ENCODE results near the gene ADGRG4. TPM values are rescaled to one million over a fixed set of nuclear protein-coding genes. Genes with fewer than 3 reads are reported as not detected.

The ADGRG4 gene
- total RNA-seq, 2 experiments from 2014 or later, result not detected

DNA sequence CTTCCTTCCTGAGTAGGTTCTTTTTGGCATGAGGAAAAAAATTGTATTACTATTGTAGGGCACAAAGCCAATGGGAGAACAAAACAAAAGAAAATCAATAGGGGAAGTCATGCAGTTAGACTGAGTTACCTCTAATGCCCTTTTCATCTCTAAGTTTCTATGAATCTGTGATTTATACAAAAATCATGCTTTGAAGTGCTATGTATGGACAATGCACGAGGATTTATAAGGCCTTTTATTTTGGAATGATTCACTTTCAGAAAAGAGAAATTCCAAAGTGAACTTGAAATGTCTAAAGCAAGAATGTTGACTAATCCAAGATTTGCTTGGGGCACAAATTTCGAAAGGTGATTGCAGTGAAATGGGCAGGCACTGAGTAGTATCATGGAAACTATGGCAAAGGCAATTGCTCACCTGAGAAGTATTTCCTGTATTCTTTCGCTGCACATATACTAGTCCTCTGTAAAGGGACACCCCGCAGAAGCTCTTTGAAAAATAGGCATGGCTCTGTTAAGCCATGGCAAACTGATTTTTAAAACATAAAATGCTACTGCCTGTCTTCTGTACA is 52.8 kb downstream of the ADGRG4 start:
- H3K4me3 Mint-ChIP-seq, result no peak overlapping the region
- no peak for DNase-seq
- no peaks in the 10 kb centered on the region for H3K36me3 Mint-ChIP-seq (ENCODE audit: low read depth)
- no peaks in the 10 kb centered on the region for H3K4me1 Mint-ChIP-seq
- CTCF ChIA-PET, result no interaction called here
- no peaks in the 10 kb centered on the region for H3K9me3 Mint-ChIP-seq
- no peak overlapping the region for H3K27ac Mint-ChIP-seq
- POLR2A ChIA-PET, result no interaction called here
- no peaks in the 10 kb centered on the region for H3K27me3 Mint-ChIP-seq

DNA sequence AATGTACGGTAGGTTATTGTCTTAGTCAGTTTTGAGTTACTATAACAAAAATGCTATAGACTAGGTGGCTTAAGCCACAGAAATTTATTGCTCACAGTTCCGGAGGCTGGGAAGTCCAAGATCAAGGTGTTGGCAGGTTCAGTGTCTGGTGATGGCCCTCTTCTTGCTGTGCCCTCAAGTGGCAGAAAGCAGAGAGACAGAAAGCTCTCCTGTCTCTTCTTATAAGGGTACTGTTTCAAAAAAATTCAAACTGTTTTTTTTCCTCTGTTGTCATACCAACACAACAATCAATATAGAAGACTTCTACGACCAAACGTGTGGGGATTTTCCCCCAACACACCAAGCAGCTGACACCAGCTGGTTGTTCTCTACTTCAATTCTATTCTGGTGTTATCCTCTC is 53.4 kb downstream of the ADGRG4 start:
- POLR2A ChIA-PET, result no interaction called here

DNA sequence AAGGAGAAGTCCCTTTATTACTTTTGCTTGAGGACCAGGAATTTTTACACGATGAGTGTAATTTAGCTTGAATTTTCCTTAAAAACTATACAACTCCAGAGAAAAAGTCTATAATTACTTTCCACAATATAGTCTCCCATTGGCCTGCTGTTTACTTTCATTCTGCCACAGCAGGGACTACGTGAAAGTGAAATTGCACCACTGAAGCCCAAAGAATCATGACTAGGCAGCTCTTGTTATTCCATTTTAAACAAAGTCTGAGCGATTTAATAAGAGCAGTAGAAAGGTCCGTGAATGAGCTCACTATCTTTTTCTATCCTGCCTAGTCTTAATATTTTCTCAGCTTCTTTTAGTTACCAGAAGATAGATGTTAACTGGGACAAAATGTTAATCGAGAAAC is 68.6 kb downstream of the ADGRG4 start:
- no peak for DNase-seq
- POLR2A ChIA-PET, result no interaction called here
- Mint-ChIP-seq H3K36me3 (ENCODE audit: low read depth) (no peaks in the 10 kb centered on the region), H3K27me3 (peaks cover 7% of the 10 kb centered on the region), H3K9me3 (no peaks in the 10 kb centered on the region), H3K27ac (no peak overlapping the region), H3K4me1 (no peaks in the 10 kb centered on the region), H3K4me3 (no peak overlapping the region)
- CTCF ChIA-PET, result no interaction called here

More for the DNA sequence above, 53.4 kb downstream of the ADGRG4 start:
- H3K27me3 Mint-ChIP-seq, result no peaks in the 10 kb centered on the region
- H3K4me3 Mint-ChIP-seq, result no peak overlapping the region
- H3K4me1 Mint-ChIP-seq, result no peaks in the 10 kb centered on the region
- H3K27ac Mint-ChIP-seq, result no peak overlapping the region
- CTCF ChIA-PET, result no interaction called here
- no peaks in the 10 kb centered on the region for H3K9me3 Mint-ChIP-seq
- DNase-seq, result no peak
- H3K36me3 Mint-ChIP-seq (ENCODE audit: low read depth), result no peaks in the 10 kb centered on the region

DNA sequence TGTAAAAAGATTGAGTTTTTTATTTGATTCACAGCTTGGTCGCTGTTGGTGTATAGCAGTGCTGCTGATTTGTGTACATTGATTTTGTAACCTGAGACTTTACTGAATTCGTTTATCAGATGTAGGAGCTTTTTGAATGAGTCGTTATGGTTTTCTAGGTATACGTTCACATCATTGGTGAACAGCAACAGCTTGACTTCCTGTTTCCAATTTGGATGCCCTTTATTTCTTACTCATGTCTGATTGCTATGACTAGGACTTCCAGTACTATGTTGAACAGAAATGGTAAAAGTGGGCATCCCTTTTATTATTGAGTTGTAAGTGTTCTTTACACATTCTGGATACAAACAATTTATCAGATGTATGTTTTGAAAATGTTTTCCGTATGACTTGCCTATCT is 76.0 kb downstream of the ADGRG4 start:
- POLR2A ChIA-PET, result no interaction called here

DNA sequence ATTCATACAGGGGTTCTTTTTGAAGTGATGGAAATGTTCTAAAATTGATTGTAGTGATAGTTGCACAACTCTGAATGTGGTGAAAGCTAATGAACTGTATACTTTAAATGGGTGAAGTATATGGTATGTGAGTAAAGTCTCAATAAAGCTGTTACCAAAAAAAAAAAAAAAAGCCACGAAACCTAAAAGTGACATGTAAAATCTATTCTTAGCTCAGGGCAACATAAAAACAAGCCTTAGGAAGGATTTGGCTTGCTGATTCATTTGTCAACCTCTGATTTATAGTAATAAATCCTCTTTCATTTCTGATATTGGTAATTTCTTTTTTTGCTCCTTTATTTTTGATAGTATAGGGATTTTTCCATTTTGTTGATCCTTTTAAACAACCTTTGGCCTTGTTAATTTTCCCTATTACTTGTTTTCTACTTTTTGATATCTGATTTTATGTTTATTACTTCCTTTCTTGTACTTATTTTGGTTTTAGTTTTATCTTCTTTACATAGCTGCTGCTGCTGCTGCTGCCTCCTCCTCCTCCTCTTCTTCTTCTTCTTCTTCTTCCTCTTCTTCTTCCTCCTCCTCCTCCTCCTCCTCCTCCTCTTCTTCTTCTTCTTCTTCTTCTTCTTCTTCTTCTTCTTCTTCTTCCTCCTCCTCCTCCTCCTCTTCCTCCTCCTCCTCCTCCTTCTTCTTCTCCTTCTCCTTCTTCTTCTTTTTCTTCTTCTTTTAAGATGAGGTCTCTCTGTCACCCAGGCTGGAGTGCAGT is 79.4 kb downstream of the ADGRG4 start:
- Mint-ChIP-seq H3K4me1 (no peaks in the 10 kb centered on the region), H3K36me3 (ENCODE audit: low read depth) (no peaks in the 10 kb centered on the region), H3K27ac (no peak overlapping the region), H3K27me3 (peaks cover 11% of the 10 kb centered on the region), H3K4me3 (no peak overlapping the region), H3K9me3 (no peaks in the 10 kb centered on the region)
- DNase-seq, result no peak
- ChIA-PET POLR2A (no interaction called here), CTCF (no interaction called here)

More for the DNA sequence above, 76.0 kb downstream of the ADGRG4 start:
- no peaks in the 10 kb centered on the region for H3K36me3 Mint-ChIP-seq (ENCODE audit: low read depth)
- peaks cover 8% of the 10 kb centered on the region for H3K27me3 Mint-ChIP-seq
- CTCF ChIA-PET, result no interaction called here
- H3K4me3 Mint-ChIP-seq, result no peak overlapping the region
- no peak overlapping the region for H3K27ac Mint-ChIP-seq
- H3K9me3 Mint-ChIP-seq, result no peaks in the 10 kb centered on the region
- no peaks in the 10 kb centered on the region for H3K4me1 Mint-ChIP-seq
- no peak for DNase-seq

DNA sequence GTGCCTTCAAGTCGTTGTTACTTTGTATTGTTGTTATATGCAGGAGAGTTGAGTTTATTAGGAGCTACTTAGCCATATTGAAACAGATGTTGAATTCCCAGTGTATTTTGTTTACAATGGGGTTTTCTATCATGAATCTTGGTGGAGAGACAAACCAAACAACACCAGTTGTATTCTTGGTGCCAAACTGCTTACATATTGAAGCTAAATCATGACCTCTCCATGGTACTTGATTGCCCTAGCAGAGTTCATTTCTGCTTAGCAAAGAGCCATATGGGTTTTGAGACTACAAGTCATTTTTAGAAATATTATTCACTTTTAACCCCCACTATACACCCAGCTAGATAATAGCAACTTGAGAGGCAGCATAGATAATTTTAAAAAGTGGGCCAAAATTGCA is 85.4 kb downstream of the ADGRG4 start:
- peaks cover 7% of the 10 kb centered on the region for H3K27me3 Mint-ChIP-seq
- H3K9me3 Mint-ChIP-seq, result no peaks in the 10 kb centered on the region
- ChIA-PET POLR2A (no interaction called here), CTCF (interaction anchor here (0.5 kb wide), 1 partner anchor 287 kb away, joined by 3 read pairs; no protein-coding TSS in a partner anchor)
- H3K4me3 Mint-ChIP-seq, result no peak overlapping the region
- H3K27ac Mint-ChIP-seq, result no peak overlapping the region
- no peak for DNase-seq
- H3K4me1 Mint-ChIP-seq, result no peaks in the 10 kb centered on the region
- no peaks in the 10 kb centered on the region for H3K36me3 Mint-ChIP-seq (ENCODE audit: low read depth)

DNA sequence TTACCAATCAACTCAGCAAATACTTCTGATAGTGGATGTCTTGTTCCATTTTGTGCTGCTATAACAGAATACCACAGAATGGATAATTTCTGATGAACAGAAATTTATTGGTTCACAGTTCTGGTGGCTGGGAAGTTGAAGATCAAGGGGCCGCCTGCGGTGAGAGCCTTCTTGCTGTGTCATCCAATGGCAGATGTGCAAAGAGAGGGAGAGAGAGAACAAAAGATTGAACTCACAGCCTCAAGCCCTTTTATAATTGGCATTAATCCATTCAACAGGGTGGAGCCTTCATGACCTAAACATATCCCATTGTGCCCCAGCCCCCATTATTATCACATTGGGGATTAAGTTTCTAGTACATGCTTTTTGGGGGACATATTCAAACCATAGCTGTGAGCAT is 86.1 kb downstream of the ADGRG4 start:
- ChIA-PET POLR2A (no interaction called here), CTCF (interaction anchor here (0.5 kb wide), 1 partner anchor 288 kb away, joined by 3 read pairs; no protein-coding TSS in a partner anchor)
- no peak for DNase-seq
- Mint-ChIP-seq H3K27ac (no peak overlapping the region), H3K36me3 (ENCODE audit: low read depth) (no peaks in the 10 kb centered on the region), H3K27me3 (peaks cover 7% of the 10 kb centered on the region), H3K9me3 (no peaks in the 10 kb centered on the region), H3K4me1 (no peaks in the 10 kb centered on the region), H3K4me3 (no peak overlapping the region)

DNA sequence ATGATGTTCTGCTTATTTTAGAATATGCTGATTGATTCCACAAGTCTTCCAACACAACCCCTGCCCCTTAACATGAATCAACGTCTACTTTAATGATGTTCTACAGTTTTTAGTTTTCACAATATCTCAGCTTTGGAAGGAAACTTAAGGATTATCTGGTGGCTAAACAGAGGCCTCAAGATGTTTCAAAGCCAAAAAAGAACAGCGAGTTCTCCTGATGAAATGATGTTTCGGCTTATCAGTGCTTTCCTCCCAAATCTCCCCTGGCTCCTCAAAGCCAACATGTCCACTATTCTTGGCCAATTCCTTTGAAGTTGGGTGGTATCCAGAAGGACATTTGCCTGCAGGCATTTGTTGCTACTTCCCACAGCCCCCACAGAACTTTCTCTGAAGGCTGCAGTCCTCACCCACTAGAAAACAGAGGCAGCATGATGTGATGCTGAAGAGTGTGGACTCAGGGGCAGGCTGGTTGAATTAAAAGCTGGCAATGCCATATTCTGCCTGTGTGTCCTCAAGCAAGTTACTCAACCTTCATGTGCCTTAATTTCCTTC is 87.3 kb downstream of the ADGRG4 start:
- no peak for DNase-seq
- Mint-ChIP-seq H3K36me3 (ENCODE audit: low read depth) (no peaks in the 10 kb centered on the region), H3K4me3 (no peak overlapping the region), H3K27me3 (peaks cover 7% of the 10 kb centered on the region), H3K27ac (no peak overlapping the region), H3K4me1 (no peaks in the 10 kb centered on the region), H3K9me3 (no peaks in the 10 kb centered on the region)
- ChIA-PET CTCF (no interaction called here), POLR2A (no interaction called here)

DNA sequence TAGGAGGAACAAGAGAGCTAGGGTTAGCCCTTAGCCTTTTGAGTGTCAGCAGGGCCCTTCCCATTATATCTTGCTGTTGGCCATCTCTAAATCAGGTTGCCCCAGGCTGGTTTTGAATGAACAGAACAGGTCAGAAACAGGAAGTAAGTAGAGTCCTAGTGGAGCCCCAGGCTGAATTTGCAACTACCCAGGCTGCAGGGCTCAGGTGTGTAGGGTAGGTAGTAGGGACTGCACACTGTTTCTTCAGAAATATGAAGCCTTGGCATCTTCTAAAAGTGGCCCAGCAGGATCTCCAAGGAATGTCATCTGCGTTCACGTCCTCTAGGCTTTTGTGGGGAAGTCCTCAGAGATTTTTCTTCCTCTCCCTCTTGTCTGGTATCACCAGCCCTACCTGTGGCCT is 90.2 kb downstream of the ADGRG4 start:
- Mint-ChIP-seq H3K27me3 (peaks cover 4% of the 10 kb centered on the region), H3K27ac (no peak overlapping the region), H3K4me3 (no peak overlapping the region), H3K9me3 (no peaks in the 10 kb centered on the region), H3K4me1 (no peaks in the 10 kb centered on the region), H3K36me3 (ENCODE audit: low read depth) (no peaks in the 10 kb centered on the region)
- CTCF ChIA-PET, result no interaction called here
- POLR2A ChIA-PET, result no interaction called here
- no peak for DNase-seq

DNA sequence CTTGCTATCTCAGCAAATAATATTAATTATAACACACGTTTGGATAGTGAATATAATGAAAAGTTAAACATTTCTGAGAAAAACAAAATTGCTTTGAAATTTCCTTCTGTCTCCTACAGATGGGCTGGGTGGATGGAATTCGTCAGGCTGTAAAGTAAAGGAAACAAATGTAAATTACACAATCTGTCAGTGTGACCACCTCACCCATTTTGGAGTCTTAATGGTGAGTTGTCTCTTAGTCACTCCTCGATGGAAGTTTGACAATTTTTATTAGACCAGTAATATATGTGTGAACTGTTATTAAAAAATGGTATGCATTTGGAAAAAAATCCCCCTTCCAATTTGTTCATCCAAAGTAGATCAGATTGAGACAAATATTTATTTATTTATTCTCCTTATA is 94.5 kb downstream of the ADGRG4 start:
- no peak overlapping the region for H3K27ac Mint-ChIP-seq
- ChIA-PET POLR2A (no interaction called here), CTCF (no interaction called here)
- no peaks in the 10 kb centered on the region for H3K9me3 Mint-ChIP-seq
- H3K36me3 Mint-ChIP-seq (ENCODE audit: low read depth), result no peaks in the 10 kb centered on the region
- no peak for DNase-seq
- H3K4me1 Mint-ChIP-seq, result no peaks in the 10 kb centered on the region
- H3K4me3 Mint-ChIP-seq, result no peak overlapping the region
- H3K27me3 Mint-ChIP-seq, result peaks cover 2% of the 10 kb centered on the region

DNA sequence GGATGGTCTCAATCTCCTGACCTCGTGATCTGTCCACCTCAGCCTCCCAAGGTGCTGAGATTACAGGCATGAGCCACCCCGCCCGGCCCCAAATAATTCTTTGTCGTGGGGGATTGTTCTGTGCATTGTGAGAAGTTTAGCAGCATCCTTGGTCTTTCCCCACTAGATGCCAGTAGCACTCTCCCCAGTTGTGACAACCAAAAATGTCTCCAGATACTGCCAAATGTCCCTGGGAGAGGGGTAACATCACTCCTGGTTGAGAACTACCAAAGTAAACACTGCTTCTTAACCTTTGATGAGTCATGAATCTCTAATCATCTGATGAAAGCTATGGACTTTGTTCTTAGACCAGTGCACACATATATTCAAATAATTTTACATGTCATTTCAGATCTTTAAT is 96.2 kb downstream of the ADGRG4 start:
- POLR2A ChIA-PET, result no interaction called here
- H3K36me3 Mint-ChIP-seq (ENCODE audit: low read depth), result no peaks in the 10 kb centered on the region
- no peaks in the 10 kb centered on the region for H3K4me1 Mint-ChIP-seq
- DNase-seq, result no peak
- no peak overlapping the region for H3K27ac Mint-ChIP-seq
- CTCF ChIA-PET, result interaction anchor here (0.6 kb wide), 2 partner anchors 127 to 179 kb away, joined by 3 to 4 read pairs; no protein-coding TSS in a partner anchor
- no peak overlapping the region for H3K4me3 Mint-ChIP-seq
- H3K9me3 Mint-ChIP-seq, result no peaks in the 10 kb centered on the region
- H3K27me3 Mint-ChIP-seq, result peaks cover 2% of the 10 kb centered on the region

DNA sequence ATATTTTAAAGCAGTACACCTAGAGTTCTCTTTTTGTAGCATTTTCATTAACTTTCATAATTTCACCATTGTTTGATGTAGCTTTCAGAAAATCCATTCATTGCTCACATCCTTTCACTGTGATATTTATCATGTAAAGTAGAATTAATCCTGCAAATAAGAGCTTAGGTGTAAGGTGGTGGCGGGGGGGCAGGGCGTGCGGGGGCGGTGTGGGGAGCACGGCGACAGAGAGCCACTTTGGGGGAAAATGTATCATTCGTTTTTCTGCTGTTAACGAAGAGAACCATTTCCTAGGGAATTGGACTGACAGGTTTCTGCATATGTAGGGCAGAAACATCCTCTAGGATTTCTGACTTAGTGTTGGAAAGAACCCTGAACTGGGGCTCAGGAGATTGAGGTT is 104.4 kb downstream of the ADGRG4 start:
- Mint-ChIP-seq H3K27me3 (no peaks in the 10 kb centered on the region), H3K4me1 (no peaks in the 10 kb centered on the region), H3K27ac (no peak overlapping the region), H3K4me3 (no peak overlapping the region), H3K9me3 (no peaks in the 10 kb centered on the region), H3K36me3 (ENCODE audit: low read depth) (no peaks in the 10 kb centered on the region)
- no peak for DNase-seq
- POLR2A ChIA-PET, result no interaction called here
- CTCF ChIA-PET, result interaction anchor here (1.4 kb wide), 1 partner anchor 9 kb away, joined by 3 read pairs; no protein-coding TSS in a partner anchor

DNA sequence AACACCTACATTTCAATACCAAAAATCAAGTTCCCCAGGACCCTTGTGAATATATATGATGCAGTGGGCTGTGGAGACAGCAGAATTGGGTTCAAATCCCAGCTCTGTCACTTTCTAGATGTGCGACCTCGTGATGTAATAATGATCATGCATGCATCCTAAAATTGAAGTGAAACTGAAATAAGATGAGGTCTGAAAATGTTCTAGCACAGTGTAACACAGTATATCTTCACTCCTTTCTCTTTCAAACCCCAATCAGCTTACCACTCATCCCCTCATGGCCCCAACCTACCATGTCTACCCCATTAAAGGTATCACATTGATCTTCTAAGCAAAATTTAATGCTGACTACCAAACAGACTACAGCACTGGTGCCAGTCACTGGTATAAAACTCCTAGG is 117.0 kb downstream of the ADGRG4 start:
- no peak for DNase-seq
- ChIA-PET POLR2A (no interaction called here), CTCF (interaction anchor here (1.0 kb wide), 1 partner anchor 9 kb away, joined by 3 read pairs; no protein-coding TSS in a partner anchor)
- Mint-ChIP-seq H3K9me3 (no peaks in the 10 kb centered on the region), H3K27me3 (no peaks in the 10 kb centered on the region), H3K4me3 (no peak overlapping the region), H3K4me1 (no peaks in the 10 kb centered on the region), H3K27ac (no peak overlapping the region), H3K36me3 (ENCODE audit: low read depth) (no peaks in the 10 kb centered on the region)

DNA sequence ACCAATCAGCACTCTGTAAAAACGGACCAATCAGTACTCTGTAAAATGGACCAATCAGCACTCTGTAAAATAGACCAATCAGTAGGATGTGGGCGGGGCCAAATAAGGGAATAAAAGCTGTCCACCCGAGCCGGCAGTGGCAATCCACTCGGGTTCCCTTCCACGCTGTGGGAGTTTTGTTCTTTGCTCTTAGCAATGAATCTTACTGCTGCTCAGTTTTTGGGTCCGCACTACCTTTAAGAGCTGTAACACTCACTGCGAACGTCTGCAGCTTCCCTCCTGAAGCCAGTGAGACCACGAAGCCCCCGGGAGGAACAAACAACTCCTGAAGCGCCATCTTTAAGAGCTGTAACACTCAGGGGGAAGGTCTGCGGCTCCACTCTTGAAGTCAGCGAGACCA is 120.6 kb downstream of the ADGRG4 start:
- Mint-ChIP-seq H3K27me3 (no peaks in the 10 kb centered on the region), H3K27ac (no peak overlapping the region), H3K4me3 (no peak overlapping the region), H3K9me3 (no peaks in the 10 kb centered on the region), H3K4me1 (no peaks in the 10 kb centered on the region), H3K36me3 (ENCODE audit: low read depth) (no peaks in the 10 kb centered on the region)
- CTCF ChIA-PET, result no interaction called here
- no peak for DNase-seq
- POLR2A ChIA-PET, result no interaction called here
